Endothelial cell (in vitro differentiated cells): Measurements from ENCODE around the gene LTBR. TPM values are rescaled to one million over a fixed set of nuclear protein-coding genes. Genes with fewer than 3 reads are reported as not detected.
"Not testable (repeated sequence)": the region's sequence is repeated elsewhere in the genome, so short reads cannot be mapped to it uniquely, and the experiment has no call there.

ENCODE experiments used
- DNase-seq: peaks from one replicate; pipeline ENCODE4 v3.0.0; 2021; ENCODE audit warnings: low spot score
- H3K27ac Mint-ChIP-seq: one replicate; pipeline ENCODE4 v1.8.0; 2021; ENCODE audit warnings: mixed read lengths, inconsistent platforms; ENCODE audit not compliant: unreplicated experiment
- H3K27me3 Mint-ChIP-seq: one replicate; pipeline ENCODE4 v1.8.0; 2021; ENCODE audit warnings: mild to moderate bottlenecking, moderate library complexity, mixed read lengths, inconsistent platforms; ENCODE audit not compliant: unreplicated experiment
- H3K36me3 Mint-ChIP-seq: one replicate; pipeline ENCODE4 v1.8.0; 2021; ENCODE audit warnings: mild to moderate bottlenecking, low read depth, mixed read lengths, inconsistent platforms; ENCODE audit not compliant: unreplicated experiment
- H3K4me1 Mint-ChIP-seq: one replicate; pipeline ENCODE4 v1.8.0; 2021; ENCODE audit warnings: mild to moderate bottlenecking, mixed read lengths, inconsistent platforms; ENCODE audit not compliant: unreplicated experiment
- H3K4me3 Mint-ChIP-seq: one replicate; pipeline ENCODE4 v1.8.0; 2021; ENCODE audit warnings: mild to moderate bottlenecking, mixed read lengths, inconsistent platforms; ENCODE audit not compliant: unreplicated experiment
- H3K9me3 Mint-ChIP-seq: one replicate; pipeline ENCODE4 v1.8.0; 2021; ENCODE audit warnings: mixed read lengths, inconsistent platforms; ENCODE audit not compliant: unreplicated experiment
- CTCF ChIP-seq: fragments of 200-600 bp; sonication (generic); IDR thresholded peaks from one replicate; pipeline ENCODE4 v1.5.0; 2021; ENCODE audit warnings: antibody characterized with exemption; ENCODE audit not compliant: unreplicated experiment
- total RNA-seq: library from RNA; stranded (reverse); fragmentation: NEBNext Ultra II Directional; extraction: Animal tissue kit (Norgen Biotek cat#: 25700); gene quantifications from one replicate; pipeline ENCODE4 v1.2.1, GENCODE V29; 2021; ENCODE audit not compliant: unreplicated experiment

The LTBR gene
- total RNA-seq, 1 donor from 2014 or later = 40.3 TPM

GRCh38 chr12:6425590-6426531 is 41.9 kb downstream of the LTBR start:
- Mint-ChIP-seq H3K4me3 (no peak overlapping the region), H3K9me3 (no peaks in the 10 kb centered on the region), H3K4me1 (peaks cover 10% of the 10 kb centered on the region), H3K36me3 (no peaks in the 10 kb centered on the region), H3K27me3 (no peaks in the 10 kb centered on the region), H3K27ac (no peak overlapping the region)
- TF ChIP-seq CTCF = no peak
- no peak for DNase-seq

- H3K4me1 Mint-ChIP-seq = peaks cover 12% of the 10 kb centered on the region
- H3K27me3 Mint-ChIP-seq = no peaks in the 10 kb centered on the region
- TF ChIP-seq CTCF = no peak
- DNase-seq = no peak
- no peaks in the 10 kb centered on the region for H3K9me3 Mint-ChIP-seq
- H3K27ac Mint-ChIP-seq = no peak overlapping the region
- no peaks in the 10 kb centered on the region for H3K36me3 Mint-ChIP-seq
- H3K4me3 Mint-ChIP-seq = no peak overlapping the region
Measured at GRCh38 chr12:6426882-6427671, 43.1 kb downstream of the LTBR start.

GRCh38 chr12:6427796-6428195 is 43.8 kb downstream of the LTBR start:
- not testable (repeated sequence) for DNase-seq, H3K4me3 Mint-ChIP-seq, H3K27me3 Mint-ChIP-seq, H3K36me3 Mint-ChIP-seq, H3K27ac Mint-ChIP-seq, H3K9me3 Mint-ChIP-seq
- H3K4me1 Mint-ChIP-seq = peaks cover 12% of the 10 kb centered on the region

GRCh38 chr12:6428326-6428725 is 44.4 kb downstream of the LTBR start:
- no peaks in the 10 kb centered on the region for H3K9me3 Mint-ChIP-seq
- H3K27ac Mint-ChIP-seq = no peak overlapping the region
- H3K4me3 Mint-ChIP-seq = no peak overlapping the region
- H3K4me1 Mint-ChIP-seq = peaks cover 12% of the 10 kb centered on the region
- TF ChIP-seq CTCF = no peak
- no peak for DNase-seq
- no peaks in the 10 kb centered on the region for H3K36me3 Mint-ChIP-seq
- no peaks in the 10 kb centered on the region for H3K27me3 Mint-ChIP-seq

- no peaks in the 10 kb centered on the region for H3K36me3 Mint-ChIP-seq
- no peak for TF ChIP-seq CTCF
Measured at GRCh38 chr12:6430124-6430989, 46.4 kb downstream of the LTBR start.

More at GRCh38 chr12:6430124-6430989, 46.4 kb downstream of the LTBR start:
- peak overlapping the region; percentile 52 for H3K27ac Mint-ChIP-seq
- H3K9me3 Mint-ChIP-seq = no peaks in the 10 kb centered on the region
- no peak overlapping the region for H3K4me3 Mint-ChIP-seq
- no peaks in the 10 kb centered on the region for H3K27me3 Mint-ChIP-seq
- H3K4me1 Mint-ChIP-seq = peaks cover 12% of the 10 kb centered on the region
- no peak for DNase-seq
